Tibial nerve (tissue), 3 donors: ENCODE data around the gene ANXA1.

Source experiments
- POLR2A ChIP-seq, 2 donors: fragments of 450-650 bp; IDR thresholded peaks; one replicate each; pipeline ENCODE4 v1.6.1; 2017; ENCODE audit warnings: antibody characterized with exemption in 2 of 2, mild to moderate bottlenecking in 2 of 2, moderate library complexity in 2 of 2
- TF ChIP-seq, protein P1 (sequence below), 5 experiments: fragments of 200-600 bp in 3 of 5; fragments of 450-650 bp in 2 of 5; sonication (generic) in 3 of 5; IDR thresholded peaks; one replicate each; pipeline ENCODE4 v1.5.1; 2016 to 2019; ENCODE audit warnings: antibody characterized with exemption in 5 of 5, mild to moderate bottlenecking in 3 of 5, moderate library complexity in 2 of 5

DNA sequence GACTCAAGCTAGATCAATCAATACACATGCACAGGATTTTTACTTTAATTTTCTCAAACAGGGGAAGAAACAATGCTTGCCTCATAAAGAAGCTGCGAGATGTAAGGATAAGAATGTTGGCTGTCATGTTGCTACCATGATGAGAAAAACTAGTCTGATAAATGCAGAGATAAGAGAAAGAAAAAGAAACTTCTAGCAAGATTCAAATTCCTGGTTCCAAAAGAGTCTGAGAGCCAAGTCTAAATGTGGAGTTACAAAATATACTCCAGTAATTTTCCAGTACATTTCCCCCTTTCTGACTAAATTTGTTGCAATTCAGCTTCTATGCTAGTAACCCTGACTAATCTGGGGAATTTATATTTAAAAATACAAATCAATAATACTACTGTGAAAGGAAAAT is 10.4 kb upstream of the ANXA1 start:
- TF ChIP-seq, protein P1, sequence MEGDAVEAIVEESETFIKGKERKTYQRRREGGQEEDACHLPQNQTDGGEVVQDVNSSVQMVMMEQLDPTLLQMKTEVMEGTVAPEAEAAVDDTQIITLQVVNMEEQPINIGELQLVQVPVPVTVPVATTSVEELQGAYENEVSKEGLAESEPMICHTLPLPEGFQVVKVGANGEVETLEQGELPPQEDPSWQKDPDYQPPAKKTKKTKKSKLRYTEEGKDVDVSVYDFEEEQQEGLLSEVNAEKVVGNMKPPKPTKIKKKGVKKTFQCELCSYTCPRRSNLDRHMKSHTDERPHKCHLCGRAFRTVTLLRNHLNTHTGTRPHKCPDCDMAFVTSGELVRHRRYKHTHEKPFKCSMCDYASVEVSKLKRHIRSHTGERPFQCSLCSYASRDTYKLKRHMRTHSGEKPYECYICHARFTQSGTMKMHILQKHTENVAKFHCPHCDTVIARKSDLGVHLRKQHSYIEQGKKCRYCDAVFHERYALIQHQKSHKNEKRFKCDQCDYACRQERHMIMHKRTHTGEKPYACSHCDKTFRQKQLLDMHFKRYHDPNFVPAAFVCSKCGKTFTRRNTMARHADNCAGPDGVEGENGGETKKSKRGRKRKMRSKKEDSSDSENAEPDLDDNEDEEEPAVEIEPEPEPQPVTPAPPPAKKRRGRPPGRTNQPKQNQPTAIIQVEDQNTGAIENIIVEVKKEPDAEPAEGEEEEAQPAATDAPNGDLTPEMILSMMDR (IDR thresholded peaks at IDR 0.05): no peak
- TF ChIP-seq POLR2A (IDR thresholded peaks at IDR 0.05): no peak
